SK-MEL-5 (cell line): ENCODE data around the gene PPP1R14B. TPM values are rescaled to one million over a fixed set of nuclear protein-coding genes. Genes with fewer than 3 reads are reported as not detected.
A peak's percentile ranks its signal among the peaks of the same experiment; 100 is the strongest.
"Not testable (repeated sequence)": the region's sequence is repeated elsewhere in the genome, so short reads cannot be mapped to it uniquely, and the experiment has no call there.

ENCODE experiments used
- DNase-seq: peaks from one replicate; pipeline ENCODE4 v3.0.0-alpha.2; 2016; ENCODE audit warnings: low read depth, low spot score
- in situ Hi-C: cut with HindIII; loops from 2 replicates; pipeline ENCODE4 v1.10.0; 2016; ENCODE audit warnings: low sequenced_read_pairs, high pct_unique_total_duplicates, low pct_unique_long_range_greater_than_20kb
- total RNA-seq: library from RNA; depleted of rRNA; stranded (reverse); fragments of >200 nt; shearing (Covaris generic); gene quantifications from 2 replicates; pipeline ENCODE4 v1.2.3, GENCODE V29; 2014

Gene PPP1R14B
- total RNA-seq, 1 experiment from 2014 or later, result 162 TPM

- no peak for DNase-seq
- in situ Hi-C loops, result no loop called here
Observed at GRCh38 chr11:64251016-64251752, 4.4 kb upstream of the PPP1R14B start, which contains the start of gene PLCB3. Gene PLCB3, plus strand, starts transcription at chr11:64251530. Its CDS starts 120 bp downstream, at chr11:64251650.

- DNase-seq, result no peak
- in situ Hi-C loops, result no loop called here
Observed at GRCh38 chr11:64250415-64251015, 3.8 kb upstream of the PPP1R14B start.

GRCh38 chr11:64249563-64250414 lies 3.0 kb upstream of the PPP1R14B start:
- in situ Hi-C loops, result no loop called here
- no peak for DNase-seq

GRCh38 chr11:64249038-64249437 lies 2.3 kb upstream of the PPP1R14B start:
- no peak for DNase-seq
- in situ Hi-C loops, result no loop called here

GRCh38 chr11:64248578-64248977 lies 1.8 kb upstream of the PPP1R14B start:
- no peak for DNase-seq
- in situ Hi-C loops, result no loop called here

GRCh38 chr11:64247729-64248531 lies 1.2 kb upstream of the PPP1R14B start:
- in situ Hi-C loops, result no loop called here
- DNase-seq, result no peak

GRCh38 chr11:64246621-64246870 lies 197 bp downstream of the PPP1R14B start:
- DNase-seq, in situ Hi-C loops: not testable (repeated sequence)

- DNase-seq, result peak; percentile 63
- in situ Hi-C loops, result no loop called here
Observed at GRCh38 chr11:64245797-64246620, 734 bp downstream of the PPP1R14B start.

GRCh38 chr11:64245401-64245796 lies 1.3 kb downstream of the PPP1R14B start:
- DNase-seq, result no peak
- in situ Hi-C loops, result no loop called here

- DNase-seq, result no peak
- in situ Hi-C loops, result no loop called here
Observed at GRCh38 chr11:64244966-64245365, 1.8 kb downstream of the PPP1R14B start.

GRCh38 chr11:64244107-64244506 lies 2.6 kb downstream of the PPP1R14B start:
- no peak for DNase-seq
- in situ Hi-C loops, result no loop called here

GRCh38 chr11:64243236-64243854 lies 3.4 kb downstream of the PPP1R14B start:
- no peak for DNase-seq
- in situ Hi-C loops, result no loop called here

GRCh38 chr11:64241491-64242374 lies 5.0 kb downstream of the PPP1R14B start:
- in situ Hi-C loops, result no loop called here

GRCh38 chr11:64241241-64241490 lies 5.6 kb downstream of the PPP1R14B start:
- DNase-seq, result peak; percentile 97
- in situ Hi-C loops, result no loop called here

More at GRCh38 chr11:64241491-64242374, 5.0 kb downstream of the PPP1R14B start:
- no peak for DNase-seq

GRCh38 chr11:64240435-64241240 lies 6.1 kb downstream of the PPP1R14B start, which contains the start of gene FKBP2:
Gene FKBP2, plus strand, starts transcription at chr11:64241095. Its CDS starts 1,293 bp downstream, at chr11:64242388.
- peak; percentile 93 for DNase-seq

More at GRCh38 chr11:64240435-64241240, 6.1 kb downstream of the PPP1R14B start, which contains the start of gene FKBP2:
- in situ Hi-C loops, result no loop called here
